G401 (cell line): ENCODE results near the gene GMPR. TPM values are rescaled to one million over a fixed set of nuclear protein-coding genes. Genes with fewer than 3 reads are reported as not detected.

Experiments
- DNase-seq: peaks from one replicate; pipeline ENCODE4 v3.0.0-alpha.2; 2015; ENCODE audit warnings: low spot score
- in situ Hi-C: cut with HindIII; loops from 2 replicates; pipeline ENCODE4 v1.10.0; 2016; ENCODE audit warnings: low sequenced_read_pairs, mixed read lengths
- total RNA-seq: library from RNA; depleted of rRNA; stranded (reverse); fragments of >200 nt; shearing (Covaris generic); gene quantifications from 2 replicates; pipeline ENCODE4 v1.2.3, GENCODE V29; 2014

The GMPR gene
- total RNA-seq, 1 experiment from 2014 or later: not detected

- peak; percentile 85 for DNase-seq
- in situ Hi-C loops: no loop called here
These were observed 81.6 kb downstream of the GMPR start for GRCh38 chr6:16319813-16320532.

GRCh38 chr6:16320533-16321340, 82.3 kb downstream of the GMPR start:
- peak; percentile 78 for DNase-seq
- in situ Hi-C loops: no loop called here

- no peak for DNase-seq
- in situ Hi-C loops: no loop called here
These were observed 82.9 kb downstream of the GMPR start for GRCh38 chr6:16321341-16321710.

- in situ Hi-C loops: no loop called here
- DNase-seq: no peak
These were observed 83.4 kb downstream of the GMPR start for GRCh38 chr6:16321826-16322225.

- peak; percentile 25 for DNase-seq
- in situ Hi-C loops: no loop called here
These were observed 84.4 kb downstream of the GMPR start for GRCh38 chr6:16322666-16323312.

GRCh38 chr6:16324184-16324583, 85.8 kb downstream of the GMPR start:
- in situ Hi-C loops: no loop called here
- no peak for DNase-seq

- no peak for DNase-seq
These were observed 86.3 kb downstream of the GMPR start for GRCh38 chr6:16324606-16325225.

GRCh38 chr6:16326531-16326930, 88.1 kb downstream of the GMPR start:
- DNase-seq: no peak
- in situ Hi-C loops: no loop called here

More at GRCh38 chr6:16324606-16325225, 86.3 kb downstream of the GMPR start:
- in situ Hi-C loops: no loop called here

- DNase-seq: no peak
- in situ Hi-C loops: no loop called here
These were observed 88.8 kb downstream of the GMPR start for GRCh38 chr6:16326971-16327776.

- in situ Hi-C loops: no loop called here
These were observed 89.5 kb downstream of the GMPR start for GRCh38 chr6:16327777-16328325.

GRCh38 chr6:16329233-16329632, 90.8 kb downstream of the GMPR start:
- DNase-seq: no peak
- in situ Hi-C loops: no loop called here

More at GRCh38 chr6:16327777-16328325, 89.5 kb downstream of the GMPR start:
- no peak for DNase-seq

- in situ Hi-C loops: no loop called here
- peak; percentile 81 for DNase-seq
These were observed 93.2 kb downstream of the GMPR start for GRCh38 chr6:16331384-16332174.

- in situ Hi-C loops: no loop called here
- DNase-seq: peak; percentile 86
These were observed 93.8 kb downstream of the GMPR start for GRCh38 chr6:16332175-16332542.

- in situ Hi-C loops: no loop called here
- DNase-seq: no peak
These were observed 95.2 kb downstream of the GMPR start for GRCh38 chr6:16333580-16333979.

- in situ Hi-C loops: no loop called here
- no peak for DNase-seq
These were observed 96.3 kb downstream of the GMPR start for GRCh38 chr6:16334671-16335070.

- in situ Hi-C loops: no loop called here
- DNase-seq: no peak
These were observed 96.8 kb downstream of the GMPR start for GRCh38 chr6:16335176-16335575.

GRCh38 chr6:16336056-16336818, 97.8 kb downstream of the GMPR start:
- DNase-seq: no peak
- in situ Hi-C loops: no loop called here
